Peyer's patch (tissue), 4 donors: ENCODE results near the gene MACROD2.

Experiments used
- CTCF ChIP-seq, 6 experiments: fragments of 450-650 bp in 4 of 6; fragments of 200-600 bp in 2 of 6; sonication (generic) in 1 of 6; IDR thresholded peaks; one replicate each; pipeline ENCODE4 v1.5.1; 2017 to 2019; ENCODE audit warnings: antibody characterized with exemption in 6 of 6, mild to moderate bottlenecking in 3 of 6, moderate library complexity in 1 of 6
- POLR2A ChIP-seq, 2 donors: fragments of 450-650 bp; IDR thresholded peaks; one replicate each; pipeline ENCODE4 v1.5.1; 2017; ENCODE audit warnings: antibody characterized with exemption in 2 of 2, mild to moderate bottlenecking in 2 of 2, moderate library complexity in 2 of 2

- TF ChIP-seq POLR2A (IDR thresholded peaks at IDR 0.05) = no peak
- no peak for TF ChIP-seq CTCF (IDR thresholded peaks at IDR 0.05)
These were observed 265.1 kb downstream of the MACROD2 start for GRCh38 chr20:14260367-14260766.
